ENCODE results near the gene KAT6B. TPM values are rescaled to one million over a fixed set of nuclear protein-coding genes. Genes with fewer than 3 reads are reported as not detected.

The KAT6B gene
- total and polyA plus RNA-seq, 2 donors (not counting 1 experiment from before 2014, with no cell fraction given), result 8.6 to 111 TPM

DNA sequence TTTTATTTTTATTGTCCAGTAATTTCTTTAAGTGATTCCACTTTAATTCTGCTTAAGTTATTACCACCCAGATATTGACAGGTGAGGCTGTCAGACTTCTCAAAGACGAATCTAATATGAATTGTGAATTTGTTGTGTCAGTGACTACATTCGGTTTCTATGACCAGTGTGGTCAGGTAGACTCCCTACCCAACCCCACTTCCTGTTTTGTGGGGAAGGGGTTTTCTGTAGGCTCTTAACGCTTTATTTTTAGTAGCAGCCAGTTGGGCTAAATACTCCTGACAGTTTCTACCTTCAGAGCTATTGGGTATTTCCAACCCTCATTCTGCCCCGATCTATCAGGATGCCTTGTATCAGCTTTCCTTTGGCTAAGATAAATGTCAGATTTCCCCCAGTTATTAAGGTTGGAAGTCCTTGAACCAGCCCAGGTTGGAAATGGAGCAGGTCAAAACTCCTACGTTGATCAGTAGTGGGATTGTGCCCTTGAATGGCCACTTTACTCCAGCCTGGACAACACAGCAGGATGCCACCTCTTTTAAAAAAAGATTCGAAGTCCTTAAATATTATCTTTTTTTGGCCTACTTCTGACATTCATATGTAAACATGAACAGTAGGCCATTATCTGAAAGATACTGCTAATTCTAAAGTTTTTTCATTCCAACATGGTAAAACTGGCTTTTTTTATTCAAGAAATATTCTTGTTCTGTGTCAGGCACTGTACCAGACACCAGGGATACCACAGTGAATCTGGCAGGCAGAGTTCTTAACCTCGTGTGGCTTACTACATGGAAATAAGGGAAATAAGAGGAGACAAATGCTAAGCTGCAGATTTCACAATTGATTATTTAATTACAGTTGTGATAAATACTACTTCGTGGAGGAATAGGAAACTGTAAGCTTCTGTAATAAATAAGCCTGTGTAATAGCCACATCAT, 151.8 kb downstream of the KAT6B start:
- Mint-ChIP-seq H3K4me1 (peaks cover 51% of the 10 kb centered on the region), H3K27ac (peak overlapping the region; percentile 81), H3K4me3 (peak overlapping the region; percentile 78), H3K9me3 (ENCODE audit: insufficient read depth) (no peaks in the 10 kb centered on the region), H3K27me3 (no peaks in the 10 kb centered on the region)
- H3K4me3 ChIP-seq (ENCODE audit: control extremely low read depth in 1 of 5, extremely low read depth in 1 of 5, insufficient read depth in 1 of 5, low read depth in 2 of 5, low read length in 4 of 5), result peak overlapping the region in 3 of 5 experiments; percentile 8 to 40 (median 11)
- H3K27ac ChIP-seq (ENCODE audit: low read length in 2 of 2), result peak overlapping the region; percentile 37 to 66
- no peaks in the 10 kb centered on the region for H3K79me2 ChIP-seq (ENCODE audit: control insufficient read depth, insufficient read depth, low read length)
- no peaks in the 10 kb centered on the region for H3K9me3 ChIP-seq (ENCODE audit: control extremely low read depth in 1 of 3, control insufficient read depth in 2 of 3, insufficient read depth in 1 of 3, low read length in 2 of 3)
- peak overlapping the region; percentile 19 for H3K9ac ChIP-seq (ENCODE audit: low read length)
- H3K4me2 ChIP-seq (replicated peaks; ENCODE audit: low read depth, low read length, poor library complexity, severe bottlenecking), result peak overlapping the region; percentile 58
- intact Hi-C loops (cut with micrococcal nuclease), result loop anchor here (1.0 to 10.0 kb wide), 4 partner anchors 23 to 152 kb away; partner anchors contain the start of gene KAT6B
- WGBS (ENCODE audit: insufficient coverage), result 80% methylated on average over 1 of the region's 8 CpGs
- H3K4me1 ChIP-seq (ENCODE audit: control insufficient read depth in 2 of 2, insufficient read depth in 2 of 2, low read length in 2 of 2), result peaks cover 35 to 39% of the 10 kb centered on the region in 2 donors
- no peaks in the 10 kb centered on the region for H3K27me3 ChIP-seq (replicated peaks in 1 of 4; ENCODE audit: control extremely low read depth in 1 of 4, control insufficient read depth in 3 of 4, insufficient read depth in 4 of 4, low read length in 3 of 4)
- no peaks in the 10 kb centered on the region for H4K20me1 ChIP-seq (ENCODE audit: control insufficient read depth, insufficient read depth, low read length, poor library complexity, severe bottlenecking)
- H3K36me3 ChIP-seq (replicated peaks in 1 of 2; ENCODE audit: control extremely low read depth in 1 of 2, control insufficient read depth in 1 of 2, extremely low read depth in 1 of 2, insufficient read depth in 2 of 2, low read length in 1 of 2), result peaks cover 1 to 18% of the 10 kb centered on the region in 2 experiments
- ATAC-seq (ENCODE audit: low read depth), result peak; percentile 85
- ChIA-PET POLR2A (interaction anchor here (1.5 kb wide), 1 partner anchor 152 kb away, joined by 4 read pairs; the partner anchor contains the start of gene KAT6B), CTCF (interaction anchor here (1.2 to 1.7 kb wide), 2 partner anchors 13 to 43 kb away, joined by 4 read pairs; no protein-coding TSS in a partner anchor)
- H2AFZ ChIP-seq (ENCODE audit: insufficient read depth, low read depth, low read length, poor library complexity, severe bottlenecking), result no peak overlapping the region
- DNase-seq, result peak; percentile 84
- TF ChIP-seq, protein P1, sequence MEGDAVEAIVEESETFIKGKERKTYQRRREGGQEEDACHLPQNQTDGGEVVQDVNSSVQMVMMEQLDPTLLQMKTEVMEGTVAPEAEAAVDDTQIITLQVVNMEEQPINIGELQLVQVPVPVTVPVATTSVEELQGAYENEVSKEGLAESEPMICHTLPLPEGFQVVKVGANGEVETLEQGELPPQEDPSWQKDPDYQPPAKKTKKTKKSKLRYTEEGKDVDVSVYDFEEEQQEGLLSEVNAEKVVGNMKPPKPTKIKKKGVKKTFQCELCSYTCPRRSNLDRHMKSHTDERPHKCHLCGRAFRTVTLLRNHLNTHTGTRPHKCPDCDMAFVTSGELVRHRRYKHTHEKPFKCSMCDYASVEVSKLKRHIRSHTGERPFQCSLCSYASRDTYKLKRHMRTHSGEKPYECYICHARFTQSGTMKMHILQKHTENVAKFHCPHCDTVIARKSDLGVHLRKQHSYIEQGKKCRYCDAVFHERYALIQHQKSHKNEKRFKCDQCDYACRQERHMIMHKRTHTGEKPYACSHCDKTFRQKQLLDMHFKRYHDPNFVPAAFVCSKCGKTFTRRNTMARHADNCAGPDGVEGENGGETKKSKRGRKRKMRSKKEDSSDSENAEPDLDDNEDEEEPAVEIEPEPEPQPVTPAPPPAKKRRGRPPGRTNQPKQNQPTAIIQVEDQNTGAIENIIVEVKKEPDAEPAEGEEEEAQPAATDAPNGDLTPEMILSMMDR (IDR thresholded peaks at IDR 0.05), result no peak
- no peak for TF ChIP-seq EZH2 (IDR thresholded peaks at IDR 0.05; ENCODE audit: borderline replicate concordance, insufficient read depth, low read depth, low read length, poor library complexity, severe bottlenecking)
